HepG2 (cell line): ENCODE results near the gene FASTKD2. TPM values are rescaled to one million over a fixed set of nuclear protein-coding genes. Genes with fewer than 3 reads are reported as not detected.

Source experiments
- BHLHE40 ChIP-seq: IDR thresholded peaks from 2 replicates; pipeline ENCODE4 v1.6.1; 2011; ENCODE audit warnings: low read length, improper control_type of control experiment
- EEA1 ChIP-seq: sonication (generic); formaldehyde crosslinking; IDR thresholded peaks from 2 replicates; pipeline ENCODE4 v1.5.1; 2020; ENCODE audit warnings: mild to moderate bottlenecking, missing genetic modification reagents, borderline replicate concordance
- ELF1 ChIP-seq: sonication (generic); formaldehyde crosslinking; IDR thresholded peaks from 2 replicates; pipeline ENCODE4 v1.4.0; 2020; ENCODE audit warnings: missing genetic modification reagents
- KLF12 ChIP-seq: sonication (generic); formaldehyde crosslinking; IDR thresholded peaks from 2 replicates; pipeline ENCODE4 v1.4.0; 2020; ENCODE audit warnings: missing genetic modification reagents, borderline replicate concordance
- MED1 ChIP-seq: sonication (generic); formaldehyde crosslinking; IDR thresholded peaks from 2 replicates; pipeline ENCODE4 v1.4.0; 2020; ENCODE audit warnings: missing genetic modification reagents
- MIXL1 ChIP-seq: IDR thresholded peaks from 2 replicates; pipeline ENCODE4 v1.6.1; 2016
- SNRNP70 ChIP-seq: fragments of 200-400 bp; formaldehyde crosslinking; IDR thresholded peaks from 2 replicates; pipeline ENCODE4 v1.6.1; 2017; ENCODE audit warnings: mild to moderate bottlenecking, low read depth, low read length, moderate library complexity
- SOX5 ChIP-seq: IDR thresholded peaks from 2 replicates; pipeline ENCODE4 v1.6.1; 2016; ENCODE audit warnings: borderline replicate concordance
- TAF1 ChIP-seq: sonication (generic); formaldehyde crosslinking; IDR thresholded peaks from 2 replicates; pipeline ENCODE4 v1.4.0; 2020; ENCODE audit warnings: missing genetic modification reagents
- ZBTB21 ChIP-seq: sonication (generic); formaldehyde crosslinking; IDR thresholded peaks from 2 replicates; pipeline ENCODE4 v1.4.0; 2020; ENCODE audit warnings: missing genetic modification reagents
- ZNF207 ChIP-seq: fragments of 450-650 bp; IDR thresholded peaks from 2 replicates; pipeline ENCODE4 v1.6.1; 2016; ENCODE audit warnings: antibody characterized with exemption, borderline replicate concordance
- ZNF296 ChIP-seq: sonication (generic); formaldehyde crosslinking; conservative IDR thresholded peaks from 2 replicates; pipeline ENCODE4 v1.5.0; 2020; ENCODE audit warnings: mild to moderate bottlenecking, missing genetic modification reagents
- ZNF335 ChIP-seq: sonication (generic); formaldehyde crosslinking; IDR thresholded peaks from 2 replicates; pipeline ENCODE4 v1.4.0; 2020; ENCODE audit warnings: missing genetic modification reagents
- polyA plus RNA-seq, 8 experiments: library from polyadenylated mRNA; depleted of rRNA in 3 of 8; stranded (reverse) in 7 of 8; unstranded in 1 of 8; fragments of >200 nt; fragmentation: Illumina TruSeq in 4 of 8; extraction: Trizol in 4 of 8; gene quantifications; 2 replicates each; pipeline versions ENCODE4 v1.2.1 to v1.2.3, GENCODE V29; 2011 to 2016; ENCODE audit warnings: low read depth in 4 of 8, missing spikeins in 1 of 8, mixed read lengths in 1 of 8; ENCODE audit not compliant: insufficient read depth in 1 of 8
- total RNA-seq, 5 experiments: library from RNA; depleted of rRNA; stranded (reverse); fragments of >200 nt; fragmentation: Illumina TruSeq; extraction: Trizol; gene quantifications; 2 replicates each; pipeline ENCODE4 v1.2.3, GENCODE V29; 2016; ENCODE audit warnings: low read depth in 1 of 5
- TF ChIP-seq, protein P1 (sequence below): IDR thresholded peaks from 2 replicates; pipeline ENCODE4 v1.6.1; 2016; ENCODE audit warnings: mild to moderate bottlenecking, missing biosample characterization, missing genetic modification reagents
- TF ChIP-seq, protein P2 (sequence below): sonication (generic); formaldehyde crosslinking; IDR thresholded peaks from 2 replicates; pipeline ENCODE4 v1.4.0; 2020; ENCODE audit warnings: missing genetic modification reagents
- TF ChIP-seq, protein P3 (sequence below): sonication (generic); formaldehyde crosslinking; IDR thresholded peaks from 2 replicates; pipeline ENCODE4 v1.8.1; 2022; ENCODE audit warnings: mild to moderate bottlenecking, missing genetic modification reagents
- TF ChIP-seq, protein P4 (sequence below): sonication (generic); formaldehyde crosslinking; IDR thresholded peaks from 2 replicates; pipeline ENCODE4 v1.5.1; 2020; ENCODE audit warnings: missing genetic modification reagents, mild to moderate bottlenecking, borderline replicate concordance
- TF ChIP-seq, protein P5 (sequence below): sonication (generic); formaldehyde crosslinking; IDR thresholded peaks from 2 replicates; pipeline ENCODE4 v1.4.0; 2020; ENCODE audit warnings: missing genetic modification reagents

Gene FASTKD2
- total and polyA plus RNA-seq, 2 of the 13 experiments (the other 11 are each of a cell fraction or from before 2014, with no cell fraction given): 41.1 to 77.8 TPM

DNA sequence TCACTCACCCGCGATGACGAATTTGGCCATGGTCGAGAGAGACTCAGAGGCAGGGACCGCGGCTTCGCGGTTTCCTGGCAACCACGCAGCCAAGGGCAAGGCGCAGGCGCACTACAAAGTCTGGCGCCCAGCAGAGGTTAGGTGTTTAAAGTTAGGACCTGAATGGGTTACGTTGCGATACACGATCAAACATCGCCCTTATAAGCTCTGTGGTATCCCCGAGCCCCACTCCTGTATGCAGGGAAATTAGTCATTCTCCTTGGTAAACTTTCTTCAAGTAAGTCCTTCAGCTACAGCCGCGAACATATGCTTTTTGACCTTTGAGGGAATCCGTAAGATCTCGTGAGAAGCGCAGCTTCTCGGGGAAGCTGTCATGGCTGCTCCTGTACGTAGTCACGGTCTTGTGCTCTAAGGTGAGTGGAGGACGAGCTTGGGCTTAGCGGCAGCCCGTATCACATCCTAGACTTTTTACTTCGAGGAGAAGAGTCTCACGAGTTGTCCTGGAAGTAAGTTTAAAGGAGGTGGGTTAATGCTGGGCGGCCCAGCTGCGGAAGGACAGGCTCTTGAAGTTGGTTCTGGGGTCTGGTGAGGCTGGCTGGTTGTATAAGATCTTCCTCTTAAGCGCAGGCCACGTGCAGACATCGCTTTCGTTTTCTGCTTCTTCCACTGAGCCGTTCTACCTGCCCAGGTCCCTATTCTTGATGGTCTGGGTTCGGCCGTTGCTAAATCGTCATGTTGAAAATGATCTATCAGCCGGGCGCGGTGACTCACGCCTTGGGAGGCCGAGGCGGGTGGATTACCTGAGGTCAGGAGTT, at the start of gene FASTKD2, which contains the start of gene MDH1B (continued):
- TF ChIP-seq SOX5 (0 out of 2 replicates have a peak, but pooled peaks have one; percentile 49), KLF12 (CRISPR knock-in tag) (0 out of 2 replicates have a peak, but pooled peaks have one; percentile 40), ELF1 (peak; percentile 72), ZBTB21 (CRISPR knock-in tag) (no peak), ZNF207 (no peak), EEA1 (CRISPR knock-in tag) (0 out of 2 replicates have a peak, but pooled peaks have one; percentile 37), MED1 (peak; percentile 61; the same call in 1 of the 2 replicates), SNRNP70 (no peak), TAF1 (peak; percentile 95), BHLHE40 (0 out of 2 replicates have a peak, but pooled peaks have one; percentile 53), MIXL1 (CRISPR knock-in tag) (peak; percentile 55; the same call in 1 of the 2 replicates), ZNF335 (CRISPR knock-in tag) (0 out of 2 replicates have a peak, but pooled peaks have one; percentile 35), ZNF296 (CRISPR knock-in tag) (no peak)
- TF ChIP-seq, protein P1, sequence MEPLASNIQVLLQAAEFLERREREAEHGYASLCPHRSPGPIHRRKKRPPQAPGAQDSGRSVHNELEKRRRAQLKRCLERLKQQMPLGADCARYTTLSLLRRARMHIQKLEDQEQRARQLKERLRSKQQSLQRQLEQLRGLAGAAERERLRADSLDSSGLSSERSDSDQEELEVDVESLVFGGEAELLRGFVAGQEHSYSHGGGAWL (CRISPR knock-in tag): peak; percentile 12; the same call in 1 of the 2 replicates
- TF ChIP-seq, protein P2, sequence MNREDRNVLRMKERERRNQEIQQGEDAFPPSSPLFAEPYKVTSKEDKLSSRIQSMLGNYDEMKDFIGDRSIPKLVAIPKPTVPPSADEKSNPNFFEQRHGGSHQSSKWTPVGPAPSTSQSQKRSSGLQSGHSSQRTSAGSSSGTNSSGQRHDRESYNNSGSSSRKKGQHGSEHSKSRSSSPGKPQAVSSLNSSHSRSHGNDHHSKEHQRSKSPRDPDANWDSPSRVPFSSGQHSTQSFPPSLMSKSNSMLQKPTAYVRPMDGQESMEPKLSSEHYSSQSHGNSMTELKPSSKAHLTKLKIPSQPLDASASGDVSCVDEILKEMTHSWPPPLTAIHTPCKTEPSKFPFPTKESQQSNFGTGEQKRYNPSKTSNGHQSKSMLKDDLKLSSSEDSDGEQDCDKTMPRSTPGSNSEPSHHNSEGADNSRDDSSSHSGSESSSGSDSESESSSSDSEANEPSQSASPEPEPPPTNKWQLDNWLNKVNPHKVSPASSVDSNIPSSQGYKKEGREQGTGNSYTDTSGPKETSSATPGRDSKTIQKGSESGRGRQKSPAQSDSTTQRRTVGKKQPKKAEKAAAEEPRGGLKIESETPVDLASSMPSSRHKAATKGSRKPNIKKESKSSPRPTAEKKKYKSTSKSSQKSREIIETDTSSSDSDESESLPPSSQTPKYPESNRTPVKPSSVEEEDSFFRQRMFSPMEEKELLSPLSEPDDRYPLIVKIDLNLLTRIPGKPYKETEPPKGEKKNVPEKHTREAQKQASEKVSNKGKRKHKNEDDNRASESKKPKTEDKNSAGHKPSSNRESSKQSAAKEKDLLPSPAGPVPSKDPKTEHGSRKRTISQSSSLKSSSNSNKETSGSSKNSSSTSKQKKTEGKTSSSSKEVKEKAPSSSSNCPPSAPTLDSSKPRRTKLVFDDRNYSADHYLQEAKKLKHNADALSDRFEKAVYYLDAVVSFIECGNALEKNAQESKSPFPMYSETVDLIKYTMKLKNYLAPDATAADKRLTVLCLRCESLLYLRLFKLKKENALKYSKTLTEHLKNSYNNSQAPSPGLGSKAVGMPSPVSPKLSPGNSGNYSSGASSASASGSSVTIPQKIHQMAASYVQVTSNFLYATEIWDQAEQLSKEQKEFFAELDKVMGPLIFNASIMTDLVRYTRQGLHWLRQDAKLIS: no peak
- TF ChIP-seq, protein P3, sequence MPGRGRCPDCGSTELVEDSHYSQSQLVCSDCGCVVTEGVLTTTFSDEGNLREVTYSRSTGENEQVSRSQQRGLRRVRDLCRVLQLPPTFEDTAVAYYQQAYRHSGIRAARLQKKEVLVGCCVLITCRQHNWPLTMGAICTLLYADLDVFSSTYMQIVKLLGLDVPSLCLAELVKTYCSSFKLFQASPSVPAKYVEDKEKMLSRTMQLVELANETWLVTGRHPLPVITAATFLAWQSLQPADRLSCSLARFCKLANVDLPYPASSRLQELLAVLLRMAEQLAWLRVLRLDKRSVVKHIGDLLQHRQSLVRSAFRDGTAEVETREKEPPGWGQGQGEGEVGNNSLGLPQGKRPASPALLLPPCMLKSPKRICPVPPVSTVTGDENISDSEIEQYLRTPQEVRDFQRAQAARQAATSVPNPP (CRISPR knock-in tag): no peak
- TF ChIP-seq, protein P4, sequence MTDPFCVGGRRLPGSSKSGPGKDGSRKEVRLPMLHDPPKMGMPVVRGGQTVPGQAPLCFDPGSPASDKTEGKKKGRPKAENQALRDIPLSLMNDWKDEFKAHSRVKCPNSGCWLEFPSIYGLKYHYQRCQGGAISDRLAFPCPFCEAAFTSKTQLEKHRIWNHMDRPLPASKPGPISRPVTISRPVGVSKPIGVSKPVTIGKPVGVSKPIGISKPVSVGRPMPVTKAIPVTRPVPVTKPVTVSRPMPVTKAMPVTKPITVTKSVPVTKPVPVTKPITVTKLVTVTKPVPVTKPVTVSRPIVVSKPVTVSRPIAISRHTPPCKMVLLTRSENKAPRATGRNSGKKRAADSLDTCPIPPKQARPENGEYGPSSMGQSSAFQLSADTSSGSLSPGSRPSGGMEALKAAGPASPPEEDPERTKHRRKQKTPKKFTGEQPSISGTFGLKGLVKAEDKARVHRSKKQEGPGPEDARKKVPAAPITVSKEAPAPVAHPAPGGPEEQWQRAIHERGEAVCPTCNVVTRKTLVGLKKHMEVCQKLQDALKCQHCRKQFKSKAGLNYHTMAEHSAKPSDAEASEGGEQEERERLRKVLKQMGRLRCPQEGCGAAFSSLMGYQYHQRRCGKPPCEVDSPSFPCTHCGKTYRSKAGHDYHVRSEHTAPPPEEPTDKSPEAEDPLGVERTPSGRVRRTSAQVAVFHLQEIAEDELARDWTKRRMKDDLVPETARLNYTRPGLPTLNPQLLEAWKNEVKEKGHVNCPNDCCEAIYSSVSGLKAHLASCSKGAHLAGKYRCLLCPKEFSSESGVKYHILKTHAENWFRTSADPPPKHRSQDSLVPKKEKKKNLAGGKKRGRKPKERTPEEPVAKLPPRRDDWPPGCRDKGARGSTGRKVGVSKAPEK (CRISPR knock-in tag): 0 out of 2 replicates have a peak, but pooled peaks have one; percentile 13
- TF ChIP-seq, protein P5, sequence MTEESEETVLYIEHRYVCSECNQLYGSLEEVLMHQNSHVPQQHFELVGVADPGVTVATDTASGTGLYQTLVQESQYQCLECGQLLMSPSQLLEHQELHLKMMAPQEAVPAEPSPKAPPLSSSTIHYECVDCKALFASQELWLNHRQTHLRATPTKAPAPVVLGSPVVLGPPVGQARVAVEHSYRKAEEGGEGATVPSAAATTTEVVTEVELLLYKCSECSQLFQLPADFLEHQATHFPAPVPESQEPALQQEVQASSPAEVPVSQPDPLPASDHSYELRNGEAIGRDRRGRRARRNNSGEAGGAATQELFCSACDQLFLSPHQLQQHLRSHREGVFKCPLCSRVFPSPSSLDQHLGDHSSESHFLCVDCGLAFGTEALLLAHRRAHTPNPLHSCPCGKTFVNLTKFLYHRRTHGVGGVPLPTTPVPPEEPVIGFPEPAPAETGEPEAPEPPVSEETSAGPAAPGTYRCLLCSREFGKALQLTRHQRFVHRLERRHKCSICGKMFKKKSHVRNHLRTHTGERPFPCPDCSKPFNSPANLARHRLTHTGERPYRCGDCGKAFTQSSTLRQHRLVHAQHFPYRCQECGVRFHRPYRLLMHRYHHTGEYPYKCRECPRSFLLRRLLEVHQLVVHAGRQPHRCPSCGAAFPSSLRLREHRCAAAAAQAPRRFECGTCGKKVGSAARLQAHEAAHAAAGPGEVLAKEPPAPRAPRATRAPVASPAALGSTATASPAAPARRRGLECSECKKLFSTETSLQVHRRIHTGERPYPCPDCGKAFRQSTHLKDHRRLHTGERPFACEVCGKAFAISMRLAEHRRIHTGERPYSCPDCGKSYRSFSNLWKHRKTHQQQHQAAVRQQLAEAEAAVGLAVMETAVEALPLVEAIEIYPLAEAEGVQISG (CRISPR knock-in tag): peak; percentile 84
